H7 (cell line): Measurements from ENCODE around the gene OR4F15. TPM values are rescaled to one million over a fixed set of nuclear protein-coding genes. Genes with fewer than 3 reads are reported as not detected.
"Not testable (repeated sequence)": the region's sequence is repeated elsewhere in the genome, so short reads cannot be mapped to it uniquely, and the experiment has no call there.

ENCODE experiments used
- DNase-seq: peaks from one replicate; pipeline ENCODE4 v3.0.0; 2012
- H3K27me3 ChIP-seq: 2 replicates; pipeline ENCODE4 v1.6.0; 2011; ENCODE audit warnings: mild to moderate bottlenecking, low read length; ENCODE audit not compliant: control insufficient read depth, insufficient read depth
- H3K36me3 ChIP-seq: replicated peaks from 2 replicates; pipeline ENCODE4 v1.5.1; 2011; ENCODE audit warnings: low read length; ENCODE audit not compliant: control insufficient read depth, insufficient read depth
- H3K4me3 ChIP-seq: 2 replicates; pipeline ENCODE4 v1.5.1; 2011; ENCODE audit warnings: low read depth, mild to moderate bottlenecking, control low read depth, low read length, moderate library complexity; ENCODE audit not compliant: insufficient read depth
- total RNA-seq: library from RNA; depleted of rRNA; stranded (reverse); fragments of >200 nt; shearing (Covaris generic); gene quantifications from 2 replicates; pipeline ENCODE4 v1.2.3, GENCODE V29; 2014

Gene OR4F15
- total RNA-seq, 1 experiment from 2014 or later, result not detected

DNA sequence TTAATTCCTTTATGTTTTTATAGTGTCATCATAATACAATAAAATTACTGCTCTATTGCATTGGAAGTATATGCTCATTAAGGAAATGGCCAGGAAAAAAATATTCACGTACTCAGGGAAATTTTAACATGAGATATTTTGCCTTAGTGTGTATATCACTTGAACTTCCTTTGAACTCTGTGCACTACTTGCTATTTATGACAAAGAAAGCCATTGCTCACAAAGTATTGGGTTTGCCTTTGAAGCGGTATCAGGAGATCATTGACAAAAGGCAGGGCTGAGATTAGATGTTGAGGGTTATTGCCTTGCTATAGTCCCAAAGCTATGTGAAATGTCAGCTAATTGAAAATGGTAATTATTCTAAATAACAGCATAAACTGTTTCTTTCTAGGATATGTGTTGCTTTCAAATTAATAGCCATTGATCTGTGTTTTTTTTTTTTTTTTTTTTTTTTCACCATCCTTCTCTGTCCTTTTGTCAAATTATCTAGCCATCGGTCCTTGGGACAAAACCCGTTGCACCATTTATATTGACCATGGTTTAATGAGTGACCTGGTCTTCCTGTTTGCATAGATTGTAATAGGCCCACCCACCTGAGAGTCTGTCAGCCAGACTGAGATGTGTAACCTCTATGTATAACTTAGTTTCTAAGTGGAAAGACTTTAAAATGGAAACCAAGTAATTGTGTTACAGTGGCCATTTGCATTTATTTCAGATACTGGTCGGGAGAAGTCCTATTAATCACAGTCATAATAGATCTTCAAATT is 23.3 kb upstream of the OR4F15 start:
- not testable (repeated sequence) for H3K4me3 ChIP-seq, H3K36me3 ChIP-seq, H3K27me3 ChIP-seq, DNase-seq

DNA sequence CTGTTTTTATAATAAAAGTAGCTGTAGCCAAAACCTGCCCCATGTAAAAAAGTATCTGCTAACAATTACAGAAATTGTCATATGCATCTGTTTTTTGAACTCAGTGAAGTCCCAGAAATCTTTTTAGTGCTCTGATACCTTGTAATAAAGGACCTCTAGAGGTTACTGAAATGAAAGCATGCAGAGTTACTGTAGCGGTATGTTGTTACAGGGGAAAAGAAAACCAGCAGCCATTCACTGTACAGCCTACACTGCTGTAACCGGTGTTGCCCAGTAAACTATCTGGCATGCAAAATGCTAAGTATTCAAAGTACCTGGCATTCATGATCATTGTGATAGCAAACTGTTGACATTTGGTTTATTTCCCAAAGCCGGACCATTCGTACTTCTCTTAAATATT is 21.3 kb upstream of the OR4F15 start:
- H3K4me3 ChIP-seq, DNase-seq, H3K27me3 ChIP-seq, H3K36me3 ChIP-seq: not testable (repeated sequence)

- not testable (repeated sequence) for H3K36me3 ChIP-seq, H3K27me3 ChIP-seq, DNase-seq, H3K4me3 ChIP-seq
Measured at GRCh38 chr15:101793981-101794380, 18.0 kb upstream of the OR4F15 start.

- H3K4me3 ChIP-seq, result no peak overlapping the region
- no peak for DNase-seq
- H3K27me3 ChIP-seq, result no peaks in the 10 kb centered on the region
- no peaks in the 10 kb centered on the region for H3K36me3 ChIP-seq
Measured at GRCh38 chr15:101795455-101795854, 16.5 kb upstream of the OR4F15 start.

- Histone ChIP-seq H3K4me3 (no peak overlapping the region), H3K27me3 (no peaks in the 10 kb centered on the region), H3K36me3 (no peaks in the 10 kb centered on the region)
- DNase-seq, result no peak
Measured at GRCh38 chr15:101799665-101800064, 12.3 kb upstream of the OR4F15 start.

- DNase-seq, result no peak
- Histone ChIP-seq H3K27me3 (no peaks in the 10 kb centered on the region), H3K36me3 (no peaks in the 10 kb centered on the region), H3K4me3 (no peak overlapping the region)
Measured at GRCh38 chr15:101801048-101801447, 11.0 kb upstream of the OR4F15 start.

- Histone ChIP-seq H3K36me3 (no peaks in the 10 kb centered on the region), H3K4me3 (no peak within 1 kb of the TSS), H3K27me3 (no peaks in the 10 kb centered on the region)
- no peak for DNase-seq
Measured at GRCh38 chr15:101803209-101803608, 8.8 kb upstream of the OR4F15 start, which contains the start of gene OR4F6. TSS of gene OR4F6 (plus strand) at chr15:101803509. CDS start at chr15:101805720, 2,211 bp downstream.

DNA sequence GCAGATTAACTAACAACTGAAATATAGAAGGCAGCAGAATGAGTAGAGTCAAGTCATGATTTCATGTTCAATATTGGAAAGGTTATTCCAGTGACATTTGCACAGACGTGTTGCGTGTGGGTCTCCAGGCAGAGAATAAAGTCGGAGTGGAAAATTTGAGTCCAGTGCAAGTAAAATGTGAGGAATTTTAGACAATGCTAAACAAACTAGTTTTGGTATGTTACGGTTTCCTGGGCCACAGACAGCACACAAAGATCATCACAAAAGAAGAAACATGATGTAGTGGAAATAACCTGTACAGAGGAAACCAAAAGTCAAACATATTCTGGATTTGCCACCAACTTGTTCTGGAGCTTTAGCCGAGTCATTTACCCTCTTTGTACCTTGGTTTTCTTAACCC is 8.3 kb upstream of the OR4F15 start:
- H3K4me3 ChIP-seq, result no peak overlapping the region
- DNase-seq, result no peak
- H3K36me3 ChIP-seq, result no peaks in the 10 kb centered on the region
- H3K27me3 ChIP-seq, result no peaks in the 10 kb centered on the region

DNA sequence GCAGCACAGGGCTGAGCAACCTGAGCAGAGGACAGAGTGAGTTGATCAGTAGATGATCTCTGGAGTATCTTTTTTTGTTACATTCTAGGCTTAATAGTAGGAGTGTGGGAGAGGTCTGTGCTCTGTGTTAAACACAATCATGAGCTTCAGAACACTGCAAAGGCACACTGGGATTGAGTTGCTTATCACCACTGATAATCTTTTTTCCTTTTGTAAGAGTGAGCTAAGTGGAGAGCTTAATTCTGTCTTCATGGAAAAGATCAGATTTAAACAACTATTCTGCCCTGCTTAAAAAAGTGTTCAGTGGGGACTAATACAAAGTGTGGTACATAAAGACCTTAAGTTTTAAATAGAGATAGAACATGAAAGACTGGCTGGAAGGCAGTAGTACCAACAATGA is 7.6 kb upstream of the OR4F15 start:
- no peaks in the 10 kb centered on the region for H3K27me3 ChIP-seq
- no peak overlapping the region for H3K4me3 ChIP-seq
- no peaks in the 10 kb centered on the region for H3K36me3 ChIP-seq
- DNase-seq, result no peak

GRCh38 chr15:101804941-101805340 is 7.1 kb upstream of the OR4F15 start:
- no peaks in the 10 kb centered on the region for H3K36me3 ChIP-seq
- no peaks in the 10 kb centered on the region for H3K27me3 ChIP-seq
- DNase-seq, result no peak
- H3K4me3 ChIP-seq, result no peak overlapping the region

GRCh38 chr15:101805605-101806345 is 6.2 kb upstream of the OR4F15 start:
- DNase-seq, result no peak
- Histone ChIP-seq H3K27me3 (no peaks in the 10 kb centered on the region), H3K36me3 (no peaks in the 10 kb centered on the region), H3K4me3 (no peak overlapping the region)

GRCh38 chr15:101807345-101807945 is 4.6 kb upstream of the OR4F15 start:
- no peak for DNase-seq
- Histone ChIP-seq H3K4me3 (no peak overlapping the region), H3K27me3 (no peaks in the 10 kb centered on the region), H3K36me3 (no peaks in the 10 kb centered on the region)

GRCh38 chr15:101808201-101808600 is 3.8 kb upstream of the OR4F15 start:
- Histone ChIP-seq H3K27me3 (no peaks in the 10 kb centered on the region), H3K36me3 (no peaks in the 10 kb centered on the region), H3K4me3 (no peak overlapping the region)
- DNase-seq, result no peak

DNA sequence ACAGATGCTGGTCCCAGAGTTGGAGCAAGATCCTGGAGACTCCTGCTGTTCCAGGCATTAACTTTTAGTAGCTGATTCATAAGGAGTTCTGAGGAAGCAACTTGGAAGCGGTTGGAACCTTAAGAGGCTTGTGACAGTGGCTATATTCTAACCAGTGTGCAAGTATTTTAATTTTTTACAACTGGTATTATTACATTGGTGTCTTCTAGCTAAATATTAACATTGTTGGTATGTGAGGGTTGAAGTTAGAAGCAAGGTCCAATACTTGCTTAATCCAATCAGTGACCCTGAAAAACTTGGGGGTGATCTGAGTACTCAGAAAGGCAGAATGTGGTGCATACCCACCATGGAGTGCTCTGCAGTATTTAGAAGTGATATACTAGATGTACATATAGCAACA is 1.5 kb upstream of the OR4F15 start:
- Histone ChIP-seq H3K27me3 (no peaks in the 10 kb centered on the region), H3K4me3 (no peak overlapping the region), H3K36me3 (no peaks in the 10 kb centered on the region)
- DNase-seq, result no peak

- H3K36me3 ChIP-seq, result no peaks in the 10 kb centered on the region
- H3K27me3 ChIP-seq, result no peaks in the 10 kb centered on the region
- DNase-seq, result no peak
- no peak overlapping the region for H3K4me3 ChIP-seq
Measured at GRCh38 chr15:101810876-101811275, 1.1 kb upstream of the OR4F15 start.
